ENCODE measurements around the gene SEZ6L.
A peak's percentile ranks its signal among the peaks of the same experiment; 100 is the strongest.

SEZ6L gene

DNA sequence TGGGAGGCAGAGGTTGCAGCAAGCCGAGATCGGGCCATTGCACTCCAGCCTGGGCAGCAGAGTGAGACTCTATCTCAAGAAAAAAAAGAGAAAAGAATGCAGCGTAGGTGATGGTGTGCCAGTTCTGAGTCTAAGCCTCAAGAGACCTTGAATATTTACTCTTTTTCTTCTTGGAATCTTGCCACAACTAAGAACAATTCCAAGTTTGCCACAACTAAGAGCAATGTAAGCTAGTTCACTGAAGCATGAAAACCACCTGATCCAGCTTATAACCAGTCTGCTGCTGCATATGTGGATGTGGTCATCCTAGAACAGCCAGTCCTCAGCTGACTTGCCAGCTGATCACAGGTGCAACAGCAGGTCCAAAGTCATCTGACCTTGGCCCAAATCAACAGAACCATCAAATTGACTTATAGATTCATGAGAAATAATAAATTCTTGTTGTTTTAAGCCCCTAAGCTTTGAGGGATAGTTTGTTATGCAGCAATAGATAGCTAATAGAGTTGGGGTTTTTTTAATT lies 25.4 kb upstream of the SEZ6L start:
- Histone ChIP-seq H3K36me3 (ENCODE audit: control insufficient read depth in 2 of 2, insufficient read depth in 2 of 2, low read length in 2 of 2) (no peaks in the 10 kb centered on the region), H3K27me3 (ENCODE audit: control insufficient read depth in 1 of 2, insufficient read depth in 2 of 2, low read length in 2 of 2) (peaks cover 3 to 4% of the 10 kb centered on the region in 2 donors), H3K27ac (ENCODE audit: low read length) (no peak overlapping the region), H3K4me3 (ENCODE audit: low read length in 2 of 2) (no peak overlapping the region), H3K9me3 (ENCODE audit: control insufficient read depth in 2 of 2, low read length in 2 of 2) (no peaks in the 10 kb centered on the region), H3K9ac (ENCODE audit: low read length in 2 of 2) (no peak overlapping the region), H3K4me1 (ENCODE audit: control insufficient read depth, insufficient read depth, low read length) (no peaks in the 10 kb centered on the region)

DNA sequence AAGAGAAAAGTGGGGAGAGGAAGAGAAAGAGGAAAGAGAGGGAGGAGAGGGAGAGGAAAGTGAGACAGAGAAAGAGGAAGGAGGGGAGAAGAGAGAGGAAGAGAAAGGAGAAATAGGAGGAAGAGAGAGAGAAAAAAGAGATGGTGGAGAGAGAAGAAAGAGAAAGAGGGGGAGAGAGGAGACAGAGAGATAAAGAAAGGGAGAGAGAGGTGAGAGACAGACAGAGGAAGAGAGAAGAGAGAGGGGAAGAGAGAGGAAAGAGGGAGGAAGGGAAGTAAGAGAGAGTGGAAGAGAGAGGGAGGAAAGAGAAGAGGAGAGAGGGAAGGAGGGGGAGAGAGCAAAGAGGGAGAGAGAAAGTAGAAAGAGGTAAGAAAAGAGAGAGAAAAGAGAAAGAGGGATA lies 9.4 kb upstream of the SEZ6L start:
- H3K4me3 ChIP-seq (ENCODE audit: low read length in 2 of 2): no peak overlapping the region
- no peaks in the 10 kb centered on the region for H3K36me3 ChIP-seq (ENCODE audit: control insufficient read depth in 2 of 2, insufficient read depth in 2 of 2, low read length in 2 of 2)
- no peaks in the 10 kb centered on the region for H3K9me3 ChIP-seq (ENCODE audit: control insufficient read depth in 2 of 2, low read length in 2 of 2)
- H3K27me3 ChIP-seq (ENCODE audit: control insufficient read depth in 1 of 2, insufficient read depth in 2 of 2, low read length in 2 of 2): peaks cover 9 to 14% of the 10 kb centered on the region in 2 donors
- H3K9ac ChIP-seq (ENCODE audit: low read length in 2 of 2): no peak overlapping the region
- H3K27ac ChIP-seq (ENCODE audit: low read length): no peak overlapping the region
- peaks cover 6% of the 10 kb centered on the region for H3K4me1 ChIP-seq (ENCODE audit: control insufficient read depth, insufficient read depth, low read length)

DNA sequence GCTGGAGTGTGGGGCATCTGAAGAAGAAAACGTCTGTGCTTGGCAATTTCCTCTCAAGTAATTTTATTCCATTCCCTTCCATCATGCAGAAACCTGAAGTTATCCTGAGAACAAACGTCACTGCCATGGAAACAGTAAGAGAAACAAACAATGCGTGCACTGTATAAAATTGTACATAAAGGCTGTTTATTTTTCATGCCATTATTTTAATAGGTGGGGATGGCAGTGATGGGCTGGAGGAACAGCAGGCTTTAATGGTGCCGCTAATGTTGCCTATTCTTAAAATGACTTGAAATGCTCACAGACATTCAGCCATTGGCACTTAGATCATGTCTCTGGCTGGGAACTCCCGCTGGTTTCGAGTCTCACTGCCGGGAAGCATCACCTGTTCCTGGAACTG lies 7.5 kb upstream of the SEZ6L start:
- Histone ChIP-seq H3K27me3 (ENCODE audit: control insufficient read depth in 1 of 2, insufficient read depth in 2 of 2, low read length in 2 of 2) (peaks cover 18 to 19% of the 10 kb centered on the region in 2 donors), H3K9me3 (ENCODE audit: control insufficient read depth in 2 of 2, low read length in 2 of 2) (no peaks in the 10 kb centered on the region), H3K27ac (ENCODE audit: low read length) (no peak overlapping the region), H3K9ac (ENCODE audit: low read length in 2 of 2) (no peak overlapping the region), H3K36me3 (ENCODE audit: control insufficient read depth in 2 of 2, insufficient read depth in 2 of 2, low read length in 2 of 2) (no peaks in the 10 kb centered on the region), H3K4me1 (ENCODE audit: control insufficient read depth, insufficient read depth, low read length) (peaks cover 6% of the 10 kb centered on the region), H3K4me3 (ENCODE audit: low read length in 2 of 2) (no peak overlapping the region)

DNA sequence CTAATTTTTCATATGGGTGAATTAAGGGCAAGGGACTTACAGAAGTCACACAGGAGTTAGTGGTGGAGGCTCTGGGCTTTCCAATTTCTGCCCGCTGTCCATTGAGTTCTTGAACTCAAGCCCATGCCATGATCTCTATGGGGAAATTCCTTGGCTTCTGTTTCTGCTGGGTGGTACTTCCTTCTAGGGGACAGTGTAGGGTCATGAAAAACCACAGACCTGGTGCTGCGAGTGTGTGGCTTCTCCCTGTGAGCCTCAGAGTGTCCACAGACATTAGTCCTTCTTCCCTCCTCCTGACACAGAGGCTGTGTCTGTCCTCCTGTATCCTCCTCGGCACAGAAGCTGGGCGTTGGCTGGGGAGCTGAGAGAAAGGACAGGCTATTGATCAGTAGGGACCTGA lies 6.3 kb upstream of the SEZ6L start:
- Histone ChIP-seq H3K9me3 (ENCODE audit: control insufficient read depth in 2 of 2, low read length in 2 of 2) (no peaks in the 10 kb centered on the region), H3K27me3 (ENCODE audit: control insufficient read depth in 1 of 2, insufficient read depth in 2 of 2, low read length in 2 of 2) (peaks cover 16 to 21% of the 10 kb centered on the region in 2 donors), H3K4me3 (ENCODE audit: low read length in 2 of 2) (no peak overlapping the region), H3K27ac (ENCODE audit: low read length) (no peak overlapping the region), H3K4me1 (ENCODE audit: control insufficient read depth, insufficient read depth, low read length) (peaks cover 6% of the 10 kb centered on the region), H3K9ac (ENCODE audit: low read length in 2 of 2) (no peak overlapping the region), H3K36me3 (ENCODE audit: control insufficient read depth in 2 of 2, insufficient read depth in 2 of 2, low read length in 2 of 2) (no peaks in the 10 kb centered on the region)

DNA sequence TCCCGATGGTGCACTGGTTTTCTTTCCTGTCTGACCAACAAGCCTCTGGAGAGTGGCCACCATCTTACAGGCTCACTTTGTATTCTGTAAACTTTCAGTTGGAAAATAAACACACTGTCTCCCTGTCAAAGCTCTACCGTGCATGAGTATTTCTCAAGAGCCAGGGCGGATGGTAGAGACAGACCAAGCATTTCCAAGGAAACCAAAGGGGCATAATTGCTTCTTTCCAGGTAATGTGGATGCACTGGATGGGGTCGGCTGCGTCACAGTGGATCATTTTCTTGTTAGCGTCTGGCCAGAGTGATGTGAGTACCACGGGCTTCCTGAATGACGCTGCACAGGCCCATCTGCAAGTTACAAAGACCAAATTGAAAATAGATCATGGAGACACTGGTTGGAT lies 5.1 kb upstream of the SEZ6L start:
- no peak overlapping the region for H3K27ac ChIP-seq (ENCODE audit: low read length)
- peaks cover 16 to 24% of the 10 kb centered on the region in 2 donors for H3K27me3 ChIP-seq (ENCODE audit: control insufficient read depth in 1 of 2, insufficient read depth in 2 of 2, low read length in 2 of 2)
- H3K4me3 ChIP-seq (ENCODE audit: low read length in 2 of 2): no peak overlapping the region
- no peaks in the 10 kb centered on the region for H3K9me3 ChIP-seq (ENCODE audit: control insufficient read depth in 2 of 2, low read length in 2 of 2)
- H3K9ac ChIP-seq (ENCODE audit: low read length in 2 of 2): no peak overlapping the region
- H3K36me3 ChIP-seq (ENCODE audit: control insufficient read depth in 2 of 2, insufficient read depth in 2 of 2, low read length in 2 of 2): no peaks in the 10 kb centered on the region
- peaks cover 15% of the 10 kb centered on the region for H3K4me1 ChIP-seq (ENCODE audit: control insufficient read depth, insufficient read depth, low read length)

DNA sequence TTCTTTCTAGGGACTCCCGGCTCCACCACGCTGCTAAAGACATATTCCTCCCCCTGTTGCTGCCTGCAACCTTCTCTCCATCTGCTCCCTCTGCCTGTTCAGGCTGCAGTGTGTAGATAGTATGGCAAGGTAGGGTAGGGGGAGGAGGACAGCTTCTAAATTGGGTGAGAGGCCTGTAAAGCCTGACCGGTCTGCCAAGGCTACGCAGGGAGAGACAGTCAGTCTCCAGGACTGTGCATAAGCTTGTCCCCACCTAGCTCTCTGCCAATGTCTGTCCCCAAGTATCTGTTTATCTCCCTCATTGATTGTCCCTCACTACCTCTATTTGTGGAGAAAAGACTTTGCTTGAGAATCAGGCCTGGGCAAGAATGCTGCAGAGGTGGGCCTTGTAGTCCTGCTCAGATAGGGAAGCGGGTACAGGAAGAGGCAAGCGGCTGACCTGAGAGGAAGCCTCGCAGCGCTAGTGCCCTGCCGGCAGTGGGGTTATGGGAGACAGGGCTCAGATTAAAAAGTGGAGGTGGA lies 871 bp upstream of the SEZ6L start:
- Histone ChIP-seq H3K4me3 (ENCODE audit: low read length in 2 of 2) (peak overlapping the region in 1 of 2 donors; percentile 51), H3K36me3 (ENCODE audit: control insufficient read depth in 2 of 2, insufficient read depth in 2 of 2, low read length in 2 of 2) (no peaks in the 10 kb centered on the region), H3K9ac (ENCODE audit: low read length in 2 of 2) (no peak overlapping the region), H3K4me1 (ENCODE audit: control insufficient read depth, insufficient read depth, low read length) (peaks cover 24% of the 10 kb centered on the region), H3K27ac (ENCODE audit: low read length) (no peak overlapping the region), H3K9me3 (ENCODE audit: control insufficient read depth in 2 of 2, low read length in 2 of 2) (no peaks in the 10 kb centered on the region), H3K27me3 (ENCODE audit: control insufficient read depth in 1 of 2, insufficient read depth in 2 of 2, low read length in 2 of 2) (peaks cover 29 to 34% of the 10 kb centered on the region in 2 donors)

DNA sequence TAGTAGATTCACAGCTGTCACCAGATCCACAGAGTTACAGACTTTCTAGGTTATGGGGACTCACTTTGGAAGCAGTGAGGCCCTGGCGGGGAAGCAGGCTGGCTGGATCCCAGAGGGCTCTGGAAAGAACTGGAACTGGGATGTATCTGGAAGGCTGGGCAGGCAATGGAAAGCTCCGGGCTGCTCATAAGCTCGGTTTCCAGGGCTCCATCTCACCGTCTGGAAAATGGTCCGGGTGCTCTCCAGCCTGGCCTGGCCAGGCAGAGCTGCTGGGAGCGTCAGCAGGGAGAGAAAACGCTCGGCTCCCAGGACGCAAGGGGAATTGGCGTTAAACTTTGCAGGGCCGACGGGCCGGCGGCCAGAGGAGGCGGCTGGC lies 335 bp upstream of the SEZ6L start:
- Histone ChIP-seq H3K36me3 (ENCODE audit: control insufficient read depth in 2 of 2, insufficient read depth in 2 of 2, low read length in 2 of 2) (no peaks in the 10 kb centered on the region), H3K4me3 (ENCODE audit: low read length in 2 of 2) (peak overlapping the region; percentile 51 to 67), H3K27me3 (ENCODE audit: control insufficient read depth in 1 of 2, insufficient read depth in 2 of 2, low read length in 2 of 2) (peaks cover 30 to 35% of the 10 kb centered on the region in 2 donors), H3K27ac (ENCODE audit: low read length) (no peak overlapping the region), H3K4me1 (ENCODE audit: control insufficient read depth, insufficient read depth, low read length) (peaks cover 24% of the 10 kb centered on the region), H3K9me3 (ENCODE audit: control insufficient read depth in 2 of 2, low read length in 2 of 2) (no peaks in the 10 kb centered on the region), H3K9ac (ENCODE audit: low read length in 2 of 2) (peak overlapping the region in 1 of 2 donors; percentile 29)

DNA sequence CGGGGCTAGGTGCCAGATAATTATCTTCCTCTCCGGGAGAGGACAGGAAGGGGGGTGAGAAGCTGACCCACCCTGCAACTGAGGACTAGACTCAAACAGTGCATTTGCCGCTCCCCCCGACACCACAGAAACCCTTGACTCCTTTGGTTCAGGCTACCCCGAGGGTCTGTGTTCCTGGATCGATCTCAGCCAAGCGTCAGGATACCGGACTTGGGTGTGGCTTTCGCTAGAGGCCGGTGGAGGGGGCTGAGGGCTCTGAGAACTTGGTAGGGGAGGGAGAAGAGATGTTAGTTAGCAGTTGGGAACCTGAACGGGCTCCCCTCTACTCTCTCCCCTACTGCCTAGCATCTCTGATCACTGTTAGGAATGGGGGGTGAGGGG lies 840 bp downstream of the SEZ6L start:
- Histone ChIP-seq H3K9me3 (ENCODE audit: control insufficient read depth in 2 of 2, low read length in 2 of 2) (no peaks in the 10 kb centered on the region), H3K9ac (ENCODE audit: low read length in 2 of 2) (no peak overlapping the region), H3K36me3 (ENCODE audit: control insufficient read depth in 2 of 2, insufficient read depth in 2 of 2, low read length in 2 of 2) (no peaks in the 10 kb centered on the region), H3K4me3 (ENCODE audit: low read length in 2 of 2) (peak overlapping the region; percentile 29 to 67), H3K4me1 (ENCODE audit: control insufficient read depth, insufficient read depth, low read length) (peaks cover 20% of the 10 kb centered on the region), H3K27ac (ENCODE audit: low read length) (no peak overlapping the region), H3K27me3 (ENCODE audit: control insufficient read depth in 1 of 2, insufficient read depth in 2 of 2, low read length in 2 of 2) (peaks cover 36 to 41% of the 10 kb centered on the region in 2 donors)

DNA sequence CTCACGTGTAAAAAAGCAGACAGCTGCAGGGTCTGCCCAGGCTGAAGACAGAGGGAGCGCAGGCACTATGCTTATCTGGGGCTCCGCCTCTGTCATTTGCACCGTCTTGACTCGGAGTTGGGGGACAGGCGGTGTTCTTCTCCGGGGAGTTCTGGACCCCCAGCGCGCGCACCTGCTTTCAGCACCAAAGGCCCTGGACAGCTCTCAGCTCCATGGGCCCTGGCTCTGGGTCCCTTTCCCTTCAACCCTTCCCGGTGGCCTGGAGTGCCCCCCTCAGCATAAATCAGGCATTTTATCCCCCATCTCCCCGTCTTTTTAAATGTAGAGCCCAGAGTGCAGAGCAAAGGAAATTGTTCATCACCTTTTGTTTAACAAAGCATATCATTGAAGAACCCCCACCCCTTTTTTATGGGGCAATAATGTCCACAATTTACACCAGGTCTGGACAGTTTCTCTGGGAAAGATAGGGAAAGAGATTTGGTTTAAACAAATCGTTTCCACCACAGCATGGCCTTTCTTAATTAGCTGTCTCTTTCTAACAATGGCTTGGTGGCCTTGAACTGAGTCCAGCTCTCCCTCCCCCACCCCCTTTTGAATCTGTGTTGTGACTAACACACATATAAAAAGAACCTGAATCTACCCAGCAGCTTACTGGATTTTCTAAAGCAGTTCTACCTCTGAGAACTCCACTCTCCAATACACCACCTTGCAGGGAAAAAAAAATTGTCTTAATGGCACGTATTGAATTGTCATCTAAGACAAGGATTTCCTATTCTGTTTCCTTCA lies 1.7 kb downstream of the SEZ6L start:
- Histone ChIP-seq H3K4me1 (ENCODE audit: control insufficient read depth, insufficient read depth, low read length) (peaks cover 20% of the 10 kb centered on the region), H3K27me3 (ENCODE audit: control insufficient read depth in 1 of 2, insufficient read depth in 2 of 2, low read length in 2 of 2) (peaks cover 36 to 39% of the 10 kb centered on the region in 2 donors), H3K36me3 (ENCODE audit: control insufficient read depth in 2 of 2, insufficient read depth in 2 of 2, low read length in 2 of 2) (no peaks in the 10 kb centered on the region), H3K4me3 (ENCODE audit: low read length in 2 of 2) (no peak overlapping the region), H3K9me3 (ENCODE audit: control insufficient read depth in 2 of 2, low read length in 2 of 2) (no peaks in the 10 kb centered on the region), H3K27ac (ENCODE audit: low read length) (no peak overlapping the region), H3K9ac (ENCODE audit: low read length in 2 of 2) (no peak overlapping the region)

DNA sequence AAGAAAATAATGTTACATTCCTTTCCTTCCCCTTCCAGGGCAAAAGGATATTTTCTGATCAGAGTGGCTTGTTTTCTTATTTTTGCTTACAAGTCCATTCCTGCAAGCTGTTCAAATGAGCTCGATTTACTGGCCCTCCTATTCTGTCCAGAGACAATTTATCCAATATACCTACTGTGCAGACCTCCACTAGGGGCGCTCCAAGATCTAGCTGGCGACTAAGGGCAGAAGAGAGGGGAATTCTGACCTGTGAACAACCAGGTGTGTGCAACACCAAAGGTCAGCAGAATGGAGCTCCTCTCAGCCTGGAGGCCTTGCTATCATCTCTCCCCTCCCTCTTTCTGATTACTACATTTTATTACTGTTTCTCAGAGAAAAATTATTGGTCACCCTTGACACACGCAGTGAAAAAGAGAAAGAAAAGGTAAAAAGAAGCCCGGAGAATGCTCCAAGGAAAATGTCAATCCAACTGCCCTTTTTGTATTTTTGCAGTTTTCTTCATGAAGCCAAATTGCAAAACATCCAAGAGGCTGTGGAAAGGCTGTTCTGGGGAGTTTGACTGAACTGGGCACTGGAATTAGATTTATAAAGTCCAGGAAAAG lies 3.2 kb downstream of the SEZ6L start:
- no peak overlapping the region for H3K27ac ChIP-seq (ENCODE audit: low read length)
- H3K9ac ChIP-seq (ENCODE audit: low read length in 2 of 2): no peak overlapping the region
- H3K4me1 ChIP-seq (ENCODE audit: control insufficient read depth, insufficient read depth, low read length): peaks cover 20% of the 10 kb centered on the region
- no peaks in the 10 kb centered on the region for H3K9me3 ChIP-seq (ENCODE audit: control insufficient read depth in 2 of 2, low read length in 2 of 2)
- no peak overlapping the region for H3K4me3 ChIP-seq (ENCODE audit: low read length in 2 of 2)
- H3K27me3 ChIP-seq (ENCODE audit: control insufficient read depth in 1 of 2, insufficient read depth in 2 of 2, low read length in 2 of 2): peaks cover 32 to 36% of the 10 kb centered on the region in 2 donors
- no peaks in the 10 kb centered on the region for H3K36me3 ChIP-seq (ENCODE audit: control insufficient read depth in 2 of 2, insufficient read depth in 2 of 2, low read length in 2 of 2)

DNA sequence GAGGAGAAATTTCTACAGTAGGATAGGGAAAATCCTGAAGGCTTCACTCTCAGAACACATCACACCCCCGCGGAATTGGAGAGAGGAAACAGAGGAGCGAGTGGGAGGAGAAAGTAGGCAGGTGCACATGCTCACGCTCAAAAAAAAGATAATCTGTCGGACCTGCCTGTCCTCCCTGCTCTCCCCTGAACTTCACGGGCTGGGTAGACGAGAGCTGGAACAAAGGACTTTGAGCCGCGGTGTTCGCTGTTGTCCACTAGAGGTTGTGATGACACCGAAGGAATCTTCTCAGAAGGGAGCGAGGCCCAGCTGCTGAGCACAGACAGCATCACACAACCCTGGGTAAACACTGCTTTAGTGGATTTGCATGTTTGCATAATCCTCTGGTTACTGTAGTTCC lies 5.0 kb downstream of the SEZ6L start:
- Histone ChIP-seq H3K4me1 (ENCODE audit: control insufficient read depth, insufficient read depth, low read length) (peaks cover 10% of the 10 kb centered on the region), H3K9me3 (ENCODE audit: control insufficient read depth in 2 of 2, low read length in 2 of 2) (no peaks in the 10 kb centered on the region), H3K27ac (ENCODE audit: low read length) (no peak overlapping the region), H3K36me3 (ENCODE audit: control insufficient read depth in 2 of 2, insufficient read depth in 2 of 2, low read length in 2 of 2) (no peaks in the 10 kb centered on the region), H3K27me3 (ENCODE audit: control insufficient read depth in 1 of 2, insufficient read depth in 2 of 2, low read length in 2 of 2) (peaks cover 26 to 32% of the 10 kb centered on the region in 2 donors), H3K4me3 (ENCODE audit: low read length in 2 of 2) (no peak overlapping the region), H3K9ac (ENCODE audit: low read length in 2 of 2) (no peak overlapping the region)
